Neural cell (in vitro differentiated cells): ENCODE data around the gene SOCS3. TPM values are rescaled to one million over a fixed set of nuclear protein-coding genes. Genes with fewer than 3 reads are reported as not detected.

Source experiments
- H2AFZ ChIP-seq: fragments of 200-600, 300-800 bp; sonication (generic), shearing (Covaris generic); 2 replicates; pipeline ENCODE4 v1.6.0; 2014; ENCODE audit warnings: low read depth, mild to moderate bottlenecking, antibody characterized with exemption, low read length, moderate library complexity
- H3F3A ChIP-seq: fragments of 200-600 bp; shearing (Covaris generic); 2 replicates; pipeline ENCODE4 v1.6.1; 2016; ENCODE audit warnings: mild to moderate bottlenecking, moderate library complexity, mixed read lengths, antibody characterized with exemption, low read length; ENCODE audit not compliant: insufficient read depth, poor library complexity, severe bottlenecking
- H3K27ac ChIP-seq: fragments of 200-600, 300-800 bp; sonication (generic), shearing (Covaris generic); 2 replicates; pipeline ENCODE4 v1.5.1; 2014; ENCODE audit warnings: mild to moderate bottlenecking, low read length, moderate library complexity
- H3K27me3 ChIP-seq: fragments of 300-800, 200-600 bp; sonication (generic), shearing (Covaris generic); 2 replicates; pipeline ENCODE4 v1.6.0; 2014; ENCODE audit warnings: mild to moderate bottlenecking, low read depth, low read length, moderate library complexity; ENCODE audit not compliant: insufficient read depth
- H3K36me3 ChIP-seq: fragments of 300-800, 200-600 bp; sonication (generic), shearing (Covaris generic); 2 replicates; pipeline ENCODE4 v1.5.1; 2014; ENCODE audit warnings: mild to moderate bottlenecking, antibody characterized with exemption, low read length, moderate library complexity; ENCODE audit not compliant: insufficient read depth
- H3K4me2 ChIP-seq: fragments of 300-800, 200-600 bp; sonication (generic), shearing (Covaris generic); 2 replicates; pipeline ENCODE4 v1.6.0; 2014; ENCODE audit warnings: mild to moderate bottlenecking, low read length
- H3K4me3 ChIP-seq: fragments of 300-800, 200-600 bp; sonication (generic), shearing (Covaris generic); 2 replicates; pipeline ENCODE4 v1.5.1; 2014; ENCODE audit warnings: mild to moderate bottlenecking, low read length, moderate library complexity
- H3K79me2 ChIP-seq: fragments of 200-600 bp; shearing (Covaris generic); replicated peaks from 2 replicates; pipeline ENCODE4 v1.6.0; 2014; ENCODE audit warnings: mild to moderate bottlenecking, low read length, moderate library complexity; ENCODE audit not compliant: insufficient read depth
- H3K9ac ChIP-seq: fragments of 300-800, 200-600 bp; sonication (generic), shearing (Covaris generic); 2 replicates; pipeline ENCODE4 v1.6.1; 2016; ENCODE audit warnings: mild to moderate bottlenecking, low read length, mixed read lengths
- H3K9me2 ChIP-seq: fragments of 200-600 bp; shearing (Covaris generic); 2 replicates; pipeline ENCODE4 v1.6.1; 2016; ENCODE audit warnings: mild to moderate bottlenecking, low read length, mixed read lengths; ENCODE audit not compliant: insufficient read depth
- H3K9me3 ChIP-seq: fragments of 200-600, 300-800 bp; sonication (generic), shearing (Covaris generic); 2 replicates; pipeline ENCODE4 v1.6.1; 2016; ENCODE audit warnings: mild to moderate bottlenecking, mixed run types, low read length, moderate library complexity, mixed read lengths
- H4K20me1 ChIP-seq: fragments of 200-600 bp; shearing (Covaris generic); 2 replicates; pipeline ENCODE4 v1.6.1; 2016; ENCODE audit warnings: mild to moderate bottlenecking, mixed run types; ENCODE audit not compliant: insufficient read depth
- EP300 ChIP-seq: fragments of 450-650 bp; conservative IDR thresholded peaks from 2 replicates; pipeline ENCODE4 v1.6.1; 2014; ENCODE audit warnings: antibody characterized with exemption, mild to moderate bottlenecking, moderate library complexity; ENCODE audit not compliant: poor library complexity, severe bottlenecking
- EZH2 ChIP-seq: fragments of 200-600, 300-800 bp; shearing (Covaris generic), sonication (generic); IDR thresholded peaks from 2 replicates; pipeline ENCODE4 v1.6.1; 2014; ENCODE audit warnings: antibody characterized with exemption, low read length, borderline replicate concordance, mild to moderate bottlenecking; ENCODE audit not compliant: insufficient read depth, poor library complexity, severe bottlenecking
- MXI1 ChIP-seq: fragments of 450-650 bp; conservative IDR thresholded peaks from 2 replicates; pipeline ENCODE4 v1.6.1; 2014; ENCODE audit warnings: antibody characterized with exemption, mild to moderate bottlenecking; ENCODE audit not compliant: poor library complexity, severe bottlenecking
- POLR2AphosphoS5 ChIP-seq: IDR thresholded peaks from 2 replicates; pipeline ENCODE4 v1.6.1; 2012
- RAD21 ChIP-seq: fragments of 450-650 bp; conservative IDR thresholded peaks from 2 replicates; pipeline ENCODE4 v1.6.1; 2014; ENCODE audit warnings: antibody characterized with exemption, mild to moderate bottlenecking, moderate library complexity
- SMC3 ChIP-seq: fragments of 450-650 bp; conservative IDR thresholded peaks from 2 replicates; pipeline ENCODE4 v1.6.1; 2014; ENCODE audit warnings: antibody characterized with exemption, mild to moderate bottlenecking, moderate library complexity; ENCODE audit not compliant: poor library complexity
- TAF1 ChIP-seq: IDR thresholded peaks from 2 replicates; pipeline ENCODE4 v1.6.1; 2012; ENCODE audit warnings: low read depth
- polyA plus RNA-seq: library from polyadenylated mRNA; depleted of rRNA; stranded (reverse); fragments of >200 nt; gene quantifications from 2 replicates; pipeline ENCODE4 v1.2.3, GENCODE V29; 2014
- TF ChIP-seq, protein P1 (sequence below): IDR thresholded peaks from 2 replicates; pipeline ENCODE4 v1.6.1; 2012; ENCODE audit warnings: borderline replicate concordance
- TF ChIP-seq, protein P2 (sequence below): fragments of 450-650 bp; IDR thresholded peaks from 2 replicates; pipeline ENCODE4 v1.5.1; 2014; ENCODE audit warnings: antibody characterized with exemption, mild to moderate bottlenecking, moderate library complexity; ENCODE audit not compliant: poor library complexity, severe bottlenecking

SOCS3 gene
- polyA plus RNA-seq, 1 donor from 2014 or later = 5.4 TPM

DNA sequence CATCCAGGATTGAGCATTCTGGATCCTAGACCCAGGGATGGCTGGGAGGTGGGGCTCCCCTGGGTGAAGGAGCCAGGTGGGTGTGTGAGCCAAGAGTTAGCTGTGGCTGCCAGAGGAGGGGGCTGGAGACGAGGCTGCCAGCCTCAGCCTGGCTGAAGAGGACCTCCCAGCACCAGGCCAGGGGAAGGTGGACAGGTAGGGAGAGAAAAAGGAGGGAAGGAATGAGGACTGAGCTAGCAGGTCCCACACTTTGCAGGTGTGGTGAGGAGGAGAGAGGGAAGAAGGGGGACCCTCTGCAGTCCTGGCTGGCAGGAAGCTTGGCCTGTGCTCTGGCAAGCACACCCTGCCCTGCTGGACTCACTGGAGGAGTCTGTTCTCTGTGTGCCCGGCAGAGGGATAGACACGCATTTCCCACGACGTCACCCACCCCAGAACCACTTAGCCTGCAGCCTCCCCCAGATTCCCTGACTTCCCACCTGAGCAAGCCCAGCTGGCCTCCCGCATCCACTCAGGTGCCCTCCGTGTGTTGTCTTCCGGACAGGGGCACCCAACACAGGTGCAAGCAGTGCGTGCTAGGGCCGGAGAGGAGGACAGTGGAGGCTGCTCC lies 42.0 kb downstream of the SOCS3 start:
- no peak overlapping the region for H3K4me2 ChIP-seq
- no peaks in the 10 kb centered on the region for H4K20me1 ChIP-seq
- no peak overlapping the region for H3K4me3 ChIP-seq
- no peaks in the 10 kb centered on the region for H3K36me3 ChIP-seq
- H3F3A ChIP-seq = no peaks in the 10 kb centered on the region
- no peaks in the 10 kb centered on the region for H3K79me2 ChIP-seq
- TF ChIP-seq POLR2AphosphoS5 (no peak), TAF1 (no peak), RAD21 (no peak), SMC3 (no peak), EZH2 (no peak), MXI1 (no peak), EP300 (no peak)
- TF ChIP-seq, protein P1, sequence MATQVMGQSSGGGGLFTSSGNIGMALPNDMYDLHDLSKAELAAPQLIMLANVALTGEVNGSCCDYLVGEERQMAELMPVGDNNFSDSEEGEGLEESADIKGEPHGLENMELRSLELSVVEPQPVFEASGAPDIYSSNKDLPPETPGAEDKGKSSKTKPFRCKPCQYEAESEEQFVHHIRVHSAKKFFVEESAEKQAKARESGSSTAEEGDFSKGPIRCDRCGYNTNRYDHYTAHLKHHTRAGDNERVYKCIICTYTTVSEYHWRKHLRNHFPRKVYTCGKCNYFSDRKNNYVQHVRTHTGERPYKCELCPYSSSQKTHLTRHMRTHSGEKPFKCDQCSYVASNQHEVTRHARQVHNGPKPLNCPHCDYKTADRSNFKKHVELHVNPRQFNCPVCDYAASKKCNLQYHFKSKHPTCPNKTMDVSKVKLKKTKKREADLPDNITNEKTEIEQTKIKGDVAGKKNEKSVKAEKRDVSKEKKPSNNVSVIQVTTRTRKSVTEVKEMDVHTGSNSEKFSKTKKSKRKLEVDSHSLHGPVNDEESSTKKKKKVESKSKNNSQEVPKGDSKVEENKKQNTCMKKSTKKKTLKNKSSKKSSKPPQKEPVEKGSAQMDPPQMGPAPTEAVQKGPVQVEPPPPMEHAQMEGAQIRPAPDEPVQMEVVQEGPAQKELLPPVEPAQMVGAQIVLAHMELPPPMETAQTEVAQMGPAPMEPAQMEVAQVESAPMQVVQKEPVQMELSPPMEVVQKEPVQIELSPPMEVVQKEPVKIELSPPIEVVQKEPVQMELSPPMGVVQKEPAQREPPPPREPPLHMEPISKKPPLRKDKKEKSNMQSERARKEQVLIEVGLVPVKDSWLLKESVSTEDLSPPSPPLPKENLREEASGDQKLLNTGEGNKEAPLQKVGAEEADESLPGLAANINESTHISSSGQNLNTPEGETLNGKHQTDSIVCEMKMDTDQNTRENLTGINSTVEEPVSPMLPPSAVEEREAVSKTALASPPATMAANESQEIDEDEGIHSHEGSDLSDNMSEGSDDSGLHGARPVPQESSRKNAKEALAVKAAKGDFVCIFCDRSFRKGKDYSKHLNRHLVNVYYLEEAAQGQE = no peak
- TF ChIP-seq, protein P2, sequence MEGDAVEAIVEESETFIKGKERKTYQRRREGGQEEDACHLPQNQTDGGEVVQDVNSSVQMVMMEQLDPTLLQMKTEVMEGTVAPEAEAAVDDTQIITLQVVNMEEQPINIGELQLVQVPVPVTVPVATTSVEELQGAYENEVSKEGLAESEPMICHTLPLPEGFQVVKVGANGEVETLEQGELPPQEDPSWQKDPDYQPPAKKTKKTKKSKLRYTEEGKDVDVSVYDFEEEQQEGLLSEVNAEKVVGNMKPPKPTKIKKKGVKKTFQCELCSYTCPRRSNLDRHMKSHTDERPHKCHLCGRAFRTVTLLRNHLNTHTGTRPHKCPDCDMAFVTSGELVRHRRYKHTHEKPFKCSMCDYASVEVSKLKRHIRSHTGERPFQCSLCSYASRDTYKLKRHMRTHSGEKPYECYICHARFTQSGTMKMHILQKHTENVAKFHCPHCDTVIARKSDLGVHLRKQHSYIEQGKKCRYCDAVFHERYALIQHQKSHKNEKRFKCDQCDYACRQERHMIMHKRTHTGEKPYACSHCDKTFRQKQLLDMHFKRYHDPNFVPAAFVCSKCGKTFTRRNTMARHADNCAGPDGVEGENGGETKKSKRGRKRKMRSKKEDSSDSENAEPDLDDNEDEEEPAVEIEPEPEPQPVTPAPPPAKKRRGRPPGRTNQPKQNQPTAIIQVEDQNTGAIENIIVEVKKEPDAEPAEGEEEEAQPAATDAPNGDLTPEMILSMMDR = no peak
- H3K27me3 ChIP-seq = peaks cover 24% of the 10 kb centered on the region
- no peak overlapping the region for H3K9ac ChIP-seq
- no peaks in the 10 kb centered on the region for H3K9me2 ChIP-seq
- no peak overlapping the region for H3K27ac ChIP-seq
- H2AFZ ChIP-seq = no peak overlapping the region
- H3K9me3 ChIP-seq = no peaks in the 10 kb centered on the region

DNA sequence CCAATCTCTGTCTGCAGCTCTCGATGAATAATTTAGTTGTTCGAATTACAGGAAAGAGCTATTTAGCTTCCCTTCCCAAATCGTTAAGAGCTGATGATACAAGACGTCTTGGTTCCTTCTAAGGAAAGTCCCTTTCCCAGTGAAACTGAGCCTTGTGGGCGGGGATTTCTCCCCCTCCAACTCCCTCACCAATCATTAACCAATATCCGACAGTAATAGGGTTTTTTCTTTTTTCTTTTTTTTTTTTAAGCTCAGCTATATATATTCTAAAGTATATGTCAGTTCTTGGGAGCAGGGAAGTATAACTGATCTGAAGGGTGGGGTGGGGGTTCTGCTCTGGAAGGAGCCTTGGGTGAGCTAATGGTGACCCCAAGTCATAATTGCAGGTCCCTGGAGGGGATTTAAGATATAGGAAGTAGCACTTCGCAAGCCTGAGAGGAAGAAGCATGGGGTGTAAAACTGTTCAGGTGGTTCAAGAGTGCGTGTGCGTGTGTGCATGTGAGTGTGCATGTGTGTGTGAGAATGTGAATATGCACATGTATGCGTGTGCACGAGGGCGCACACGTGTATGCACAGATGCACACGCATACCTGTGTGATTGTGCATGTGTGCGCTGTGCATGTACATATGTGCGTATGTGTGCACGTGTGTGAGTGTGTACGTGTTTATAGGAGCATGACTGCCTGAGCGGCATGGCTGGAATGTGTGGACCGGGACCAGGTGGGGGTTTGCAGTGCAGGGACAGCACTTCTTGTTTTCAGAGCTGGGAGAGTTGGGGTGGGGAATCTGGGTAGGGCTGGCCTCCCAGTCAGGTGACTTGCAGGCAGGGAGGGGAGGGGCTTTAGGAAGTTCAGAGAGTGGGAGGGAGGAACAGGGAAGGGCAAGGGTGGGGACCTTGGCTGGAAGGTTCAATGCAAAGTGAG lies 42.7 kb downstream of the SOCS3 start:
- Histone ChIP-seq H3K79me2 (no peaks in the 10 kb centered on the region), H3K27ac (no peak overlapping the region), H3K27me3 (peaks cover 29% of the 10 kb centered on the region), H3K36me3 (no peaks in the 10 kb centered on the region), H3K9me3 (no peaks in the 10 kb centered on the region), H3K9ac (no peak overlapping the region), H4K20me1 (no peaks in the 10 kb centered on the region), H2AFZ (no peak overlapping the region), H3K4me2 (no peak overlapping the region), H3K9me2 (no peaks in the 10 kb centered on the region), H3F3A (no peaks in the 10 kb centered on the region), H3K4me3 (no peak overlapping the region)
- no peak for TF ChIP-seq TAF1
- no peak for TF ChIP-seq POLR2AphosphoS5
- no peak for TF ChIP-seq MXI1
- TF ChIP-seq RAD21 = no peak
- no peak for TF ChIP-seq EZH2
- TF ChIP-seq, protein P2 = no peak
- no peak for TF ChIP-seq EP300
- TF ChIP-seq, protein P1 = no peak
